ENCODE data around the gene CDH23. TPM values are rescaled to one million over a fixed set of nuclear protein-coding genes. Genes with fewer than 3 reads are reported as not detected.

The CDH23 gene
- total and polyA plus RNA-seq, 10 of the 15 experiments (the other 5 are each of a cell fraction or from before 2014, with no cell fraction given) = 0.09 to 0.40 (median 0.15) TPM; not detected in 1

GRCh38 chr10:71603150-71603549 lies 206.4 kb downstream of the CDH23 start:
- H3K9me3 ChIP-seq (replicated peaks; ENCODE audit: control insufficient read depth, insufficient read depth, low read length) = no peaks in the 10 kb centered on the region
- no peaks in the 10 kb centered on the region for H3K36me3 ChIP-seq (ENCODE audit: control insufficient read depth in 2 of 2, insufficient read depth in 2 of 2, low read length in 1 of 2)
- no peak overlapping the region for H3K4me2 ChIP-seq (ENCODE audit: control insufficient read depth, insufficient read depth)
- no TSS peak for BruUV-seq (replicated peaks)
- H3K9ac ChIP-seq (ENCODE audit: control insufficient read depth, insufficient read depth, low read length) = no peak overlapping the region
- no peak overlapping the region for H3K27ac ChIP-seq (ENCODE audit: control insufficient read depth, insufficient read depth)
- DNase-seq (ENCODE audit: low read depth, low spot score) = no peak
- SMC1A ChIA-PET (ENCODE audit: uncharacterized antibody, unreplicated experiment) = no interaction called here
- TF ChIP-seq SMAD1 (IDR thresholded peaks at IDR 0.05; ENCODE audit: low read depth, partially characterized antibody) = no peak
- intact Hi-C loops (cut with micrococcal nuclease; ENCODE audit: unreplicated experiment) (no loop called here), in situ Hi-C loops (cut with MboI) (no loop called here)
- ATAC-seq = no peak
- no peak overlapping the region for H2AFZ ChIP-seq (ENCODE audit: control insufficient read depth, low read depth, low read length)
- H3K4me1 ChIP-seq (ENCODE audit: control insufficient read depth, insufficient read depth, low read length) = no peaks in the 10 kb centered on the region
- H4K20me1 ChIP-seq (ENCODE audit: control insufficient read depth, insufficient read depth) = no peaks in the 10 kb centered on the region
- no peaks in the 10 kb centered on the region; a peak in 1 of 4 replicates for H3K27me3 ChIP-seq (replicated peaks in 1 of 2; ENCODE audit: control insufficient read depth in 2 of 2, insufficient read depth in 2 of 2, low read length in 1 of 2)
- FAIRE-seq = no peak
- H3K4me3 ChIP-seq = no peak overlapping the region
- POLR2A ChIA-PET = no interaction called here
- CTCF ChIA-PET = no interaction called here
- WGBS (ENCODE audit: insufficient coverage, insufficient replicate concordance, low lambda C conversion rate, missing lambda C conversion rate) = 38% methylated on average over 7 of the region's 7 CpGs
- RAD21 ChIA-PET (ENCODE audit: unreplicated experiment) = no interaction called here
- no peaks in the 10 kb centered on the region for H3K79me2 ChIP-seq (ENCODE audit: control insufficient read depth, insufficient read depth, low read length)

- Histone ChIP-seq H3K9ac (ENCODE audit: control insufficient read depth, insufficient read depth, low read length) (no peak overlapping the region), H3K27me3 (replicated peaks in 1 of 2; ENCODE audit: control insufficient read depth in 2 of 2, insufficient read depth in 2 of 2, low read length in 1 of 2) (no peaks in the 10 kb centered on the region; a peak in 1 of 4 replicates), H3K9me3 (replicated peaks; ENCODE audit: control insufficient read depth, insufficient read depth, low read length) (no peaks in the 10 kb centered on the region), H3K27ac (ENCODE audit: control insufficient read depth, insufficient read depth) (no peak overlapping the region), H3K4me3 (no peak overlapping the region), H3K36me3 (ENCODE audit: control insufficient read depth in 2 of 2, insufficient read depth in 2 of 2, low read length in 1 of 2) (no peaks in the 10 kb centered on the region), H2AFZ (ENCODE audit: control insufficient read depth, low read depth, low read length) (no peak overlapping the region), H3K79me2 (ENCODE audit: control insufficient read depth, insufficient read depth, low read length) (no peaks in the 10 kb centered on the region), H4K20me1 (ENCODE audit: control insufficient read depth, insufficient read depth) (no peaks in the 10 kb centered on the region), H3K4me1 (ENCODE audit: control insufficient read depth, insufficient read depth, low read length) (no peaks in the 10 kb centered on the region), H3K4me2 (ENCODE audit: control insufficient read depth, insufficient read depth) (no peak overlapping the region)
- RAD21 ChIA-PET (ENCODE audit: unreplicated experiment) = no interaction called here
- 21% methylated on average over 4 of the region's 4 CpGs for WGBS (ENCODE audit: insufficient coverage, insufficient replicate concordance, low lambda C conversion rate, missing lambda C conversion rate)
- BruUV-seq (replicated peaks) = no TSS peak
- CTCF ChIA-PET = interaction anchor here (0.9 to 1.1 kb wide), 3 partner anchors 11 to 290 kb away, joined by 3 to 4 read pairs (median 3); no protein-coding TSS in a partner anchor
- no peak for TF ChIP-seq ZNF384 (IDR thresholded peaks at IDR 0.05; ENCODE audit: borderline replicate concordance, low read depth, low read length)
- TF ChIP-seq JUNB (IDR thresholded peaks at IDR 0.05) = no peak
- TF ChIP-seq RCOR1 (conservative IDR thresholded peaks at IDR 0.05; ENCODE audit: low read depth, low read length) = no peak
- no peak for TF ChIP-seq ZBTB11 (CRISPR knock-in tag; IDR thresholded peaks at IDR 0.05)
- no peak for TF ChIP-seq NR2F1 (conservative IDR thresholded peaks at IDR 0.05)
- no peak for TF ChIP-seq YY1 (IDR thresholded peaks at IDR 0.05; ENCODE audit: low read depth, low read length)
- no peak for TF ChIP-seq CTCF (IDR thresholded peaks at IDR 0.05 in 2 of 3, conservative IDR thresholded peaks at IDR 0.05 in 1 of 3; ENCODE audit: control insufficient read depth in 2 of 3, extremely low read depth in 1 of 3, insufficient read depth in 1 of 3, low read depth in 3 of 3, low read length in 3 of 3)
- no peak for TF ChIP-seq MTA3 (IDR thresholded peaks at IDR 0.05; ENCODE audit: borderline replicate concordance, low read length)
- intact Hi-C loops (cut with micrococcal nuclease; ENCODE audit: unreplicated experiment) = no loop called here
- SMC1A ChIA-PET (ENCODE audit: uncharacterized antibody, unreplicated experiment) = no interaction called here
- no peak for ATAC-seq
- no peak for FAIRE-seq
- DNase-seq (ENCODE audit: low read depth, low spot score) = no peak
- POLR2A ChIA-PET = no interaction called here
- in situ Hi-C loops (cut with MboI) = no loop called here
These were observed 207.0 kb downstream of the CDH23 start for GRCh38 chr10:71603754-71604153.

All from GM12878 (cell line).